Right lobe of liver (tissue), 6 donors: ENCODE data around the gene ZNF280C. TPM values are rescaled to one million over a fixed set of nuclear protein-coding genes. Genes with fewer than 3 reads are reported as not detected.

Experiments used
- ATAC-seq, 4 donors: fragments of 200-7000 bp; cut with Tn5 transposase; one replicate each; pipeline ENCODE4 v1.9.1; 2020; ENCODE audit warnings: mild to moderate bottlenecking in 4 of 4, moderate library complexity in 4 of 4
- DNase-seq, 3 donors: peaks; one replicate each; pipeline ENCODE4 v3.0.0-alpha.2; 2020
- H3K27ac ChIP-seq, 3 donors: fragments of 200-600 bp; one replicate each; pipeline ENCODE4 v1.8.0; 2022
- H3K27me3 ChIP-seq, 2 donors: fragments of 200-600 bp; one replicate each; pipeline ENCODE4 v1.8.0; 2022
- H3K36me3 ChIP-seq, 4 donors: fragments of 200-600 bp; sonication (generic) in 1 of 4; one replicate each; pipeline versions ENCODE4 v1.5.1 to v1.8.0; 2017 to 2022; ENCODE audit warnings: control low read depth in 1 of 4
- H3K4me1 ChIP-seq, 4 donors: fragments of 200-600 bp; sonication (generic) in 1 of 4; one replicate each; pipeline versions ENCODE4 v1.5.1 to v1.8.0; 2017 to 2022; ENCODE audit warnings: control low read depth in 1 of 4
- H3K4me3 ChIP-seq, 3 donors: fragments of 200-600 bp; one replicate each; pipeline ENCODE4 v1.8.0; 2022
- H3K9me3 ChIP-seq, 4 donors: fragments of 200-600 bp; sonication (generic) in 1 of 4; one replicate each; pipeline versions ENCODE4 v1.5.1 to v1.8.0; 2017 to 2022; ENCODE audit warnings: control low read depth in 1 of 4
- CTCF ChIP-seq, 4 donors: fragments of 200-600 bp in 3 of 4; fragments of 450-650 bp in 1 of 4; IDR thresholded peaks; one replicate each; pipeline versions ENCODE4 v1.5.1 to v1.8.0; 2016 to 2022; ENCODE audit warnings: antibody characterized with exemption in 4 of 4, mild to moderate bottlenecking in 2 of 4
- POLR2A ChIP-seq: fragments of 450-650 bp; IDR thresholded peaks from one replicate; pipeline ENCODE4 v1.6.1; 2017; ENCODE audit warnings: antibody characterized with exemption, mild to moderate bottlenecking
- WGBS: methylation state at CpG from one replicate; pipeline ENCODE4 v1.1.6; 2018; ENCODE audit warnings: low coverage, low lambda C conversion rate; ENCODE audit not compliant: insufficient coverage; ENCODE audit errors: missing lambda C conversion rate; 5-methylcytosine and 5-hydroxymethylcytosine counted together
- intact Hi-C, 2 donors: fragments of 100-400 bp; cut with DNase I; formaldehyde crosslinking; loops; one replicate each; pipeline versions ENCODE4 v1.11.2 to v1.14.1; 2022
- total RNA-seq, 6 experiments: library from RNA; depleted of rRNA in 2 of 6; stranded (reverse); fragments of >200 nt in 2 of 6; fragmentation: NEBNext Ultra II Directional in 3 of 6; extraction: Animal tissue kit (Norgen Biotek cat#: 25700) in 3 of 6; gene quantifications; one replicate each; pipeline versions ENCODE4 v1.1.0 to v1.2.4, GENCODE V29; 2016 to 2023
- donor health status: DM: no; HTN: yes; CAD: no.
- donor health status: DM: no; HTN: no; CAD: no.
- donor health status: DM: no; HTN: no; CAD: no.
- donor health status: DM: no; HTN: yes; CAD: no.
- donor health status: DM: no; HTN: yes; CAD: no.

Gene ZNF280C
- total RNA-seq, 6 experiments from 2014 or later: 0.88 to 2.0 (median 1.3) TPM

GRCh38 chrX:130179579-130180215 is 89.0 kb downstream of the ZNF280C start:
- DNase-seq (no peak), ATAC-seq (no peak)
- TF ChIP-seq POLR2A (no peak), CTCF (IDR thresholded peaks at IDR 0.05) (no peak)
- Histone ChIP-seq H3K4me3 (no peak overlapping the region), H3K9me3 (no peaks in the 10 kb centered on the region), H3K36me3 (no peaks in the 10 kb centered on the region), H3K27ac (no peak overlapping the region), H3K27me3 (no peaks in the 10 kb centered on the region), H3K4me1 (no peaks in the 10 kb centered on the region)
- 54% methylated on average over 7 of the region's 7 CpGs for WGBS
- intact Hi-C loops: loop anchor here in 1 of 2 donors (10.0 kb wide), 1 partner anchor 95 kb away; no protein-coding TSS in a partner anchor

- Histone ChIP-seq H3K27me3 (no peaks in the 10 kb centered on the region), H3K4me1 (no peaks in the 10 kb centered on the region), H3K27ac (no peak overlapping the region), H3K9me3 (no peaks in the 10 kb centered on the region), H3K4me3 (no peak overlapping the region), H3K36me3 (no peaks in the 10 kb centered on the region)
- intact Hi-C loops: no loop called here
- TF ChIP-seq CTCF (IDR thresholded peaks at IDR 0.05) (no peak), POLR2A (no peak)
- WGBS: 45% methylated on average over 2 of the region's 5 CpGs
- DNase-seq: no peak
- ATAC-seq: no peak
Measured at GRCh38 chrX:130179170-130179569, 89.5 kb downstream of the ZNF280C start.

- no peaks in the 10 kb centered on the region for H3K4me1 ChIP-seq
- no peak for DNase-seq
- H3K27me3 ChIP-seq: no peaks in the 10 kb centered on the region
- TF ChIP-seq POLR2A: no peak
- TF ChIP-seq CTCF (IDR thresholded peaks at IDR 0.05): no peak
- H3K9me3 ChIP-seq: no peaks in the 10 kb centered on the region
- H3K36me3 ChIP-seq: no peaks in the 10 kb centered on the region
- no peak for ATAC-seq
- intact Hi-C loops: no loop called here
- no peak overlapping the region for H3K27ac ChIP-seq
- no peak overlapping the region for H3K4me3 ChIP-seq
- 43% methylated on average over 4 of the region's 4 CpGs for whole genome bisulfite sequencing
Measured at GRCh38 chrX:130176942-130177341, 91.8 kb downstream of the ZNF280C start.

GRCh38 chrX:130176354-130176776 is 92.3 kb downstream of the ZNF280C start:
- no peaks in the 10 kb centered on the region for H3K27me3 ChIP-seq
- no peak overlapping the region for H3K4me3 ChIP-seq
- H3K27ac ChIP-seq: no peak overlapping the region
- TF ChIP-seq CTCF (IDR thresholded peaks at IDR 0.05) (no peak), POLR2A (no peak)
- no peaks in the 10 kb centered on the region for H3K4me1 ChIP-seq
- ATAC-seq: no peak
- intact Hi-C loops: no loop called here
- no peak for DNase-seq
- H3K9me3 ChIP-seq: no peaks in the 10 kb centered on the region
- no peaks in the 10 kb centered on the region for H3K36me3 ChIP-seq

GRCh38 chrX:130174937-130175336 is 93.8 kb downstream of the ZNF280C start:
- no peaks in the 10 kb centered on the region for H3K4me1 ChIP-seq
- 81% methylated on average over 2 of the region's 2 CpGs for WGBS
- H3K36me3 ChIP-seq: no peaks in the 10 kb centered on the region
- DNase-seq (no peak), ATAC-seq (no peak)
- H3K27me3 ChIP-seq: no peaks in the 10 kb centered on the region
- H3K9me3 ChIP-seq: no peaks in the 10 kb centered on the region
- no peak overlapping the region for H3K4me3 ChIP-seq
- no peak overlapping the region for H3K27ac ChIP-seq
- TF ChIP-seq CTCF (IDR thresholded peaks at IDR 0.05): no peak
- TF ChIP-seq POLR2A: no peak
- intact Hi-C loops: no loop called here
